Loucy (cell line): ENCODE data around the gene RHOJ.

Source experiments
- H2AFZ ChIP-seq: fragments of 200-600 bp; sonication (generic); 2 replicates; pipeline ENCODE4 v1.6.0; 2016; ENCODE audit warnings: antibody characterized with exemption, mild to moderate bottlenecking, low read length, moderate library complexity
- H3F3A ChIP-seq: fragments of 200-600 bp; 2 replicates; pipeline ENCODE4 v1.6.0; 2016; ENCODE audit warnings: antibody characterized with exemption, low read depth, mild to moderate bottlenecking
- H3K27me3 ChIP-seq: fragments of 200-600 bp; sonication (generic); 2 replicates; pipeline ENCODE4 v1.6.1; 2014; ENCODE audit warnings: low read length, mild to moderate bottlenecking; ENCODE audit not compliant: insufficient read depth, poor library complexity, severe bottlenecking
- H3K36me3 ChIP-seq: fragments of 200-600 bp; sonication (generic); 2 replicates; pipeline ENCODE4 v1.6.1; 2016; ENCODE audit warnings: low read length; ENCODE audit not compliant: insufficient read depth
- H3K4me1 ChIP-seq: fragments of 200-600 bp; sonication (generic); 2 replicates; pipeline ENCODE4 v1.5.1; 2014; ENCODE audit warnings: low read length, mild to moderate bottlenecking; ENCODE audit not compliant: insufficient read depth, poor library complexity, severe bottlenecking
- H3K4me2 ChIP-seq: fragments of 200-600 bp; sonication (generic); 2 replicates; pipeline ENCODE4 v1.6.0; 2014; ENCODE audit warnings: antibody characterized with exemption, low read length, low read depth, mild to moderate bottlenecking; ENCODE audit not compliant: poor library complexity, severe bottlenecking
- H3K4me3 ChIP-seq: fragments of 200-600 bp; sonication (generic); 2 replicates; pipeline ENCODE4 v1.5.1; 2014; ENCODE audit warnings: low read length, mild to moderate bottlenecking, mixed read lengths; ENCODE audit not compliant: poor library complexity, severe bottlenecking
- H3K79me2 ChIP-seq: fragments of 200-600 bp; sonication (generic); 2 replicates; pipeline ENCODE4 v1.6.1; 2014; ENCODE audit warnings: low read length; ENCODE audit not compliant: insufficient read depth
- H3K9ac ChIP-seq: fragments of 200-600 bp; sonication (generic); 2 replicates; pipeline ENCODE4 v1.6.0; 2014; ENCODE audit warnings: mild to moderate bottlenecking, low read depth, low read length, moderate library complexity; ENCODE audit not compliant: poor library complexity, severe bottlenecking
- H3K9me2 ChIP-seq: fragments of 200-600 bp; sonication (generic); replicated peaks from 2 replicates; pipeline ENCODE4 v1.6.1; 2016; ENCODE audit warnings: low read depth, low read length, mixed read lengths
- H3K9me3 ChIP-seq: fragments of 200-600 bp; sonication (generic); 2 replicates; pipeline ENCODE4 v1.6.1; 2014; ENCODE audit warnings: mild to moderate bottlenecking, antibody characterized with exemption, low read length, low read depth; ENCODE audit not compliant: insufficient read depth
- H4K20me1 ChIP-seq: fragments of 200-600 bp; sonication (generic); 2 replicates; pipeline ENCODE4 v1.6.0; 2014; ENCODE audit warnings: antibody characterized with exemption, low read length, mild to moderate bottlenecking; ENCODE audit not compliant: insufficient read depth, poor library complexity, severe bottlenecking
- EZH2phosphoT487 ChIP-seq: fragments of 200-600 bp; IDR thresholded peaks from 2 replicates; pipeline ENCODE4 v1.6.1; 2018; ENCODE audit warnings: antibody characterized with exemption, mild to moderate bottlenecking, moderate library complexity, borderline replicate concordance
- TF ChIP-seq, protein P1 (sequence below): fragments of 200-600 bp; sonication (generic); conservative IDR thresholded peaks from 2 replicates; pipeline ENCODE4 v1.5.1; 2014; ENCODE audit warnings: mild to moderate bottlenecking, antibody characterized with exemption, low read length

Gene RHOJ

GRCh38 chr14:63205866-63206265 is 1.6 kb downstream of the RHOJ start:
- no peaks in the 10 kb centered on the region for H4K20me1 ChIP-seq
- H3K27me3 ChIP-seq = no peaks in the 10 kb centered on the region
- H3K4me3 ChIP-seq = no peak overlapping the region
- no peaks in the 10 kb centered on the region for H3K4me1 ChIP-seq
- H2AFZ ChIP-seq = no peak overlapping the region
- no peak overlapping the region for H3K4me2 ChIP-seq
- no peaks in the 10 kb centered on the region for H3K9me3 ChIP-seq
- H3F3A ChIP-seq = no peaks in the 10 kb centered on the region
- H3K36me3 ChIP-seq = no peaks in the 10 kb centered on the region
- H3K9me2 ChIP-seq = no peaks in the 10 kb centered on the region
- no peaks in the 10 kb centered on the region for H3K79me2 ChIP-seq
- TF ChIP-seq EZH2phosphoT487 = no peak
- TF ChIP-seq, protein P1, sequence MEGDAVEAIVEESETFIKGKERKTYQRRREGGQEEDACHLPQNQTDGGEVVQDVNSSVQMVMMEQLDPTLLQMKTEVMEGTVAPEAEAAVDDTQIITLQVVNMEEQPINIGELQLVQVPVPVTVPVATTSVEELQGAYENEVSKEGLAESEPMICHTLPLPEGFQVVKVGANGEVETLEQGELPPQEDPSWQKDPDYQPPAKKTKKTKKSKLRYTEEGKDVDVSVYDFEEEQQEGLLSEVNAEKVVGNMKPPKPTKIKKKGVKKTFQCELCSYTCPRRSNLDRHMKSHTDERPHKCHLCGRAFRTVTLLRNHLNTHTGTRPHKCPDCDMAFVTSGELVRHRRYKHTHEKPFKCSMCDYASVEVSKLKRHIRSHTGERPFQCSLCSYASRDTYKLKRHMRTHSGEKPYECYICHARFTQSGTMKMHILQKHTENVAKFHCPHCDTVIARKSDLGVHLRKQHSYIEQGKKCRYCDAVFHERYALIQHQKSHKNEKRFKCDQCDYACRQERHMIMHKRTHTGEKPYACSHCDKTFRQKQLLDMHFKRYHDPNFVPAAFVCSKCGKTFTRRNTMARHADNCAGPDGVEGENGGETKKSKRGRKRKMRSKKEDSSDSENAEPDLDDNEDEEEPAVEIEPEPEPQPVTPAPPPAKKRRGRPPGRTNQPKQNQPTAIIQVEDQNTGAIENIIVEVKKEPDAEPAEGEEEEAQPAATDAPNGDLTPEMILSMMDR = no peak
- no peak overlapping the region for H3K9ac ChIP-seq

DNA sequence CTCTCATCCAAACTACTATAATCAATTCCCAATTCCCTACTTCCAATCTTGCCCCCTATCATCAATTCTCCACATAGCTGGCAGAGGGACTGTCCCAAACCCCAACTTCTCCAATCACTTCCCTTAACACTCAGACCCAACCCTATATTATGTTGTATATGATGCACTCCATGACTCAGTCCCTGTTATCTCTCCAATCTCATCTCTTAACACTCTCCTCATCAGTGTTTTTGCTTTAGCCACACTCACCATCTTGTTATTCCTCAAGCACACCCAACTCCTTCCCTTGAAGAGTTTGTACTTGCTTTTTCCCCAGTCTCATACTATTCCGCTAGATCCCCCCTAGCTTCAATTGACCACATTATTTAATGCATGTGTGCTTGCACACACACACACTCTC is 4.9 kb downstream of the RHOJ start:
- Histone ChIP-seq H3K9me3 (no peaks in the 10 kb centered on the region), H3K4me1 (no peaks in the 10 kb centered on the region), H3K79me2 (no peaks in the 10 kb centered on the region), H3K27me3 (no peaks in the 10 kb centered on the region), H3K9ac (no peak overlapping the region), H3K36me3 (no peaks in the 10 kb centered on the region), H3K4me2 (no peak overlapping the region), H3K4me3 (no peak overlapping the region), H3F3A (no peaks in the 10 kb centered on the region), H3K9me2 (no peaks in the 10 kb centered on the region), H2AFZ (no peak overlapping the region), H4K20me1 (no peaks in the 10 kb centered on the region)
- TF ChIP-seq, protein P1 = no peak
- no peak for TF ChIP-seq EZH2phosphoT487

DNA sequence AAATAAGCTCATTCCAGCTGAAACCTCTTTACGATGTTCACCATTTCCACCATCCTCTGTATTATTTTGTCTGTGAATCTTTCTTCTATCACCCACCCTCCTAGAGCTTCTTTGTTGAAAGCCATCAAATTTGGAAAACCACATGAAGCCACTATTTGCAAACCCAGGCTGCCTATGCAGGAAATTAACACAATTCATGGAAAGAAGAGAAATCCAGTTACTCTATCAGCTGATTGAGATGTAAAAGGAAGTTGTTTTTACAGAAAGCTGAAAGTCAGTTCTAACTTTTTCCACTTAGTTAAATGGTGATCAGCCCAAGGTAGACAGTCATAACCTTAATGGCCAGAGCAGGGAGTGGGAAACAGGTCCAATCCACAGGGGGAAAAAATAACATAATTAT is 6.6 kb downstream of the RHOJ start:
- Histone ChIP-seq H3K4me2 (no peak overlapping the region), H3K4me1 (no peaks in the 10 kb centered on the region), H4K20me1 (no peaks in the 10 kb centered on the region), H3K9me2 (no peaks in the 10 kb centered on the region), H3K36me3 (no peaks in the 10 kb centered on the region), H2AFZ (no peak overlapping the region), H3K79me2 (no peaks in the 10 kb centered on the region), H3K27me3 (no peaks in the 10 kb centered on the region), H3F3A (no peaks in the 10 kb centered on the region), H3K9ac (no peak overlapping the region), H3K9me3 (no peaks in the 10 kb centered on the region), H3K4me3 (no peak overlapping the region)
- TF ChIP-seq, protein P1 = no peak
- TF ChIP-seq EZH2phosphoT487 = no peak
